GM12874 (cell line): ENCODE data around the gene GPRIN1.

Experiments
- TF ChIP-seq, protein P1 (sequence below): IDR thresholded peaks from 2 replicates; pipeline ENCODE4 v1.5.1; 2011; ENCODE audit warnings: low read depth, mild to moderate bottlenecking, control low read depth, low read length, moderate library complexity; ENCODE audit not compliant: insufficient read depth

GPRIN1 gene

DNA sequence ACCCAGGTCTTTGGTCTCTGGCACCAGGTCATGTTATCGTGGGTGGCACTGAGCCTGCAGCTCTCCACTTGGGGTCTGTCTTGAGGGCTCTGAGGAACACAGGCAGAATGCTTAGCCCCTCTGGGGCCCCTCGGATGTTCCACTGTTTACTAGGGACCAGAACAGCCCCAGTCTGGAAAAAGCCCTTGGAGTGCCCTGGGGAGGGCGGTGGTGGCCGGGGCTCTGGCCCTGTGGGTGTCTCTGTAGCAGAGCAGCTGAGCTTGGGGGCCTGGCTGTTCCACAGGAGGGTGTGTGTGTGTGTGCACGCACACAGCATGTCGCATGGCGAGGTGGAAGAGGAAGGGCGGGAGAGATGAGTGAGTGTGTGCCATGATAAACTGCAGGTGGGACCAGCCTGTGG lies 15.4 kb downstream of the GPRIN1 start:
- TF ChIP-seq, protein P1, sequence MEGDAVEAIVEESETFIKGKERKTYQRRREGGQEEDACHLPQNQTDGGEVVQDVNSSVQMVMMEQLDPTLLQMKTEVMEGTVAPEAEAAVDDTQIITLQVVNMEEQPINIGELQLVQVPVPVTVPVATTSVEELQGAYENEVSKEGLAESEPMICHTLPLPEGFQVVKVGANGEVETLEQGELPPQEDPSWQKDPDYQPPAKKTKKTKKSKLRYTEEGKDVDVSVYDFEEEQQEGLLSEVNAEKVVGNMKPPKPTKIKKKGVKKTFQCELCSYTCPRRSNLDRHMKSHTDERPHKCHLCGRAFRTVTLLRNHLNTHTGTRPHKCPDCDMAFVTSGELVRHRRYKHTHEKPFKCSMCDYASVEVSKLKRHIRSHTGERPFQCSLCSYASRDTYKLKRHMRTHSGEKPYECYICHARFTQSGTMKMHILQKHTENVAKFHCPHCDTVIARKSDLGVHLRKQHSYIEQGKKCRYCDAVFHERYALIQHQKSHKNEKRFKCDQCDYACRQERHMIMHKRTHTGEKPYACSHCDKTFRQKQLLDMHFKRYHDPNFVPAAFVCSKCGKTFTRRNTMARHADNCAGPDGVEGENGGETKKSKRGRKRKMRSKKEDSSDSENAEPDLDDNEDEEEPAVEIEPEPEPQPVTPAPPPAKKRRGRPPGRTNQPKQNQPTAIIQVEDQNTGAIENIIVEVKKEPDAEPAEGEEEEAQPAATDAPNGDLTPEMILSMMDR, result no peak

DNA sequence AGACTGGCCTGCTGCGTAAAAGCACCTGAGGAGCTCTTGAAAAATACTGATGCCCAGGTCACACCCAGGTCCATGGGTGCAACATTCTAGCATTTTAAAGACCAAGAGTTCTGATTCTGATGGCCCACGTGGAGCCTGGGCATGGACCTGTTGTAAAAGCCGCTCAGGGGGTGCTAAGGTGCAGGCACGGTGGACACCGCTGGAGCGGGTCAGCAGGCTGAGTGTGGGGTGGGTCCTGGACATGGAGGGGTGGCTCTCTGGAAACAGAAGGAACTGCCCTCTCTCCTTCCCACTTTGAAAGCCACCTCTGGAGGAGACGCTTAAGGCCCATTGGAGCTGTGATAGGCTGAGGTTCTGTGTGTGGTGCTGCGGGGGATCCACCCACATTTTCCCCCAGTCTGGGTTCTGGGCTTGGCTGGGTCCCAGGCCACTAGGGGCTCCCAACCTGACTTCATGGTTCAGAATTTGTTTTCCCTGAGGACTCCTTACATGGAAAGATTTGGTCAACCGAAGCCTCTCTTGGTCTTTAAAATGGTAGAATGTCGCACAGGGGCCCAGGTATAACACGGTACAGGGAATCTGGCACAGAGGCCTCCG lies 16.6 kb downstream of the GPRIN1 start:
- TF ChIP-seq, protein P1, result no peak

DNA sequence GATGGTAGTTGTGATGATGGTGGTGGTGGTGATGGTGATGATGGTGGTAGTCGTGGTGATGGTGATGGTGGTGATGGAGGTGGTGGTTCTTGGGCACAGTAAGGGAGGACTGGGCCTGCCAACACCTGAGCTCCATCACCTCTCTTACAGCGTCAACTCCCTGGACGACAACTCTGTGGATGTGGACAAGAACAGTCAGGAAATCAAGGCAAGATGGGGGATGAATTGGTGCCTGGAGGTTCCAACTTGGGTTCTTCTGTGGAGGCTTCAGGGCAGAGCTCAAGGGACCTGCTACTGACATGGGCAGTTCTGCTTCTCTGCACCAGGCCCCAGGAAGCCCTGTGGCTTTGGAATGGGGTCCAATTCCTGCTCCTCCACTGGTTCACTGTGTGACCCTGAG lies 17.4 kb downstream of the GPRIN1 start:
- TF ChIP-seq, protein P1, result no peak

DNA sequence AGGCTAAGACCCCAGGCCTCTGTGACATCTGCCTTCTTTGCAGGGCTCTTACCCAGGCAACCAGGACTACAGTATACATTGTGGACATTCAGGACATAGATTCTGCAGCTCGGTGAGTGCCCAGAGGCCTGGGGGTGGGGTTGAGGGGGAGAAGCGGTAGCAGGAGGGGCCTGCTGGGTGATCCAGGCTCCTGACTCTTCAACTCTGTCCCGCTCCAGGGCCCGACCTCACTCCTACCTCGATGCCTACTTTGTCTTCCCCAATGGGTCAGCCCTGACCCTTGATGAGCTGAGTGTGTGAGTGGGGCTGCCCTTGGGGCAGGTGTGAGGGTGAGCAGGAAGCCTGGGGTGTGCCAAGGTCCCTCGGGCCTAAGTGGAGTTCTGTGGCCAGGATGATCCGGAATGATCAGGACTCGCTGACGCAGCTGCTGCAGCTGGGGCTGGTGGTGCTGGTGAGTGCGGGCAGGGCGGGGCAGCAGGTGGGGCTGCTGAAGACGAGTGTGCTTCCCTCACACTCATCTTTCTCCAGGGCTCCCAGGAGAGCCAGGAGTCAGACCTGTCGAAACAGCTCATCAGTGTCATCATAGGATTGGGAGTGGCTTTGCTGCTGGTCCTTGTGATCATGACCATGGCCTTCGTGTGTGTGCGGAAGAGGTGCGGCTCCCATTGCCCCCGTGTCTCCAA lies 19.8 kb downstream of the GPRIN1 start:
- TF ChIP-seq, protein P1, result no peak

DNA sequence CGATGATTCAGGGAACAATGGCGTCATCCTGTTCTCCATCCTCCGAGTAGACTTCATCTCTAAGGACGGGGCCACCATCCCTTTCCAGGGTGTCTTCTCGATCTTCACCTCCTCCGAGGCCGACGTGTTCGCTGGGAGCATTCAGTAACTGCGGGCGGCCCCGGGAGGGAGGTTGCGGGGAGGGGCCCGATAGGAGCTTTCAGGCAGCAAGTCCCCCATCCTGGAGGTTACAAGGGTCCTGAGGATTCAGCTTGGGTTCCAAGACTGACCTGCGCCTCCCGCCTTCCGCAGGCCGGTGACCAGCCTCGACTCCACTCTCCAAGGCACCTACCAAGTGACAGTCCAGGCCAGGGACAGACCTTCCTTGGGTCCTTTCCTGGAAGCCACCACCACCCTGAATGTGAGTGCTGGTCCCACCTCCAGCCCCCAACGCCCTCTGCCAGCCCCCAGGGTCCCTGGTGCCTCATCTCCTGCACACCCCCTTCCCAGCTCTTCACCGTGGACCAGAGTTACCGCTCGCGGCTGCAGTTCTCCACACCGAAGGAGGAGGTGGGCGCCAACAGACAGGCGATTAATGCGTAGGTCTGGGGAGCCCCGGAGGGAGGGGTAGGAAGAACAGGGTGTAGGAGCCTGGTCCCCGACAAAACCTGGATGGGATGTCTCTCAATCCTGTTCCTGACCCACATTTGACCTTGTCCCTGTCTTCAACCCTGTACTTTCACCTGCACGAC lies 20.8 kb downstream of the GPRIN1 start:
- TF ChIP-seq, protein P1, result no peak

DNA sequence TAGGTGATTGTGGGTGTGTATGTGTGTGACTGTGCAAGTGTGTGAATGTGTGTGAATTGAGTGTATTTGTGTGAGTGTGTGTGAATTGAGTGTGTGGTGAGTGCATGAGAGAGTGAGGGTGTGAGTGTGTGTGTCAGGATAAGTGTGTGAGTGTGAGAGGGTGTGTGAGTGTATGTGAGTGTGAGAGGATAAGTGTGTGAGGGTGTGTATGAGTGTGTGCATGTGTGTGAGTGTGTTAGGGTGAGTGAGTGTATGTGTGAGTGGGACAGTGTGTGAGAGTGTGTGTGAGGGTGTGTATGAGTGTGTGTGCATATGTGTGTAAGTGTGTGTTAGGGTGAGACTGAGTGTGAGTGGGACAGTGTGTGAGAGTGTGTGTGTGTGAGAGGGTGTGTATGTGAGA lies 21.7 kb downstream of the GPRIN1 start:
- TF ChIP-seq, protein P1, result no peak

DNA sequence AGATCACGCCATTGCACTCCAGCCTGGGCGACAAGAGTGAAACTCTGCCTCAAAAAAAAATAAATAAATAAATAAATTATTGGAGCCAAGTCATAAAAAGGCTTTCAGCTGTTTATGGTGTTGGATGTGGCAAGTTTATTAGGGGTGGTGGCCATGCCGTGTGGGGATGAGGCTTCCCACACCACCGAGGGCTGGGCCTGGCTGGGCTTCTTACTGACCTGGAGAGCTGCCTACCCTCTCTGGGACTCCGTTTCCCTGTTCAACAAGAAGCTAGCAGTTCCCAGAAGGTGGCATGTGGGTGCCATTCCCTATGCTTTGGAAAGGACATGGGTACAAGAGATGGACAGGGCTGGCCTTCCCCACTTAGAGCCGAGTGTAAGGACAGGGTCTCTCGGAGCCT lies 22.6 kb downstream of the GPRIN1 start:
- TF ChIP-seq, protein P1, result no peak
